WI38 (cell line): ENCODE data around the gene NXF1.

Source experiments
- H3K4me3 ChIP-seq: 2 replicates; pipeline ENCODE4 v1.5.1; 2011; ENCODE audit warnings: low read depth, mild to moderate bottlenecking, control low read depth, low read length
- TF ChIP-seq, protein P1 (sequence below): IDR thresholded peaks from 2 replicates; pipeline ENCODE4 v1.5.1; 2012; ENCODE audit warnings: low read depth, mild to moderate bottlenecking, control low read depth, low read length

Gene NXF1

DNA sequence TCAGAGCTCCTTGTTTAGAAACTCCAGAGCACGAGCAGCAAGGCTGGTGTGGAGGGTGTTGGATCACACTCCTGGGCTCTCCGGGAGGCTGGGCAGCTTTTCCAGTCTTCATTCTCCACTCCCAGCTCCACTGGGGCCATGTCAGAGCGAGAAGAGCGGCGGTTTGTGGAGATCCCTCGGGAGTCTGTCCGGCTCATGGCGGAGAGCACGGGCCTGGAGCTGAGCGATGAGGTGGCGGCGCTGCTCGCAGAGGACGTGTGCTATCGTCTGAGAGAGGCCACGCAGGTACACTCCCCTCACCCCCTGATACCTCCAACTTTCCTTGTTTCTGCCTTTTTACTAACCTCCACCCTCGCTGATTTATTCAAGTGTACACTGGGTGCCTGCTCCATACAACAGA is 29.6 kb downstream of the NXF1 start:
- TF ChIP-seq, protein P1, sequence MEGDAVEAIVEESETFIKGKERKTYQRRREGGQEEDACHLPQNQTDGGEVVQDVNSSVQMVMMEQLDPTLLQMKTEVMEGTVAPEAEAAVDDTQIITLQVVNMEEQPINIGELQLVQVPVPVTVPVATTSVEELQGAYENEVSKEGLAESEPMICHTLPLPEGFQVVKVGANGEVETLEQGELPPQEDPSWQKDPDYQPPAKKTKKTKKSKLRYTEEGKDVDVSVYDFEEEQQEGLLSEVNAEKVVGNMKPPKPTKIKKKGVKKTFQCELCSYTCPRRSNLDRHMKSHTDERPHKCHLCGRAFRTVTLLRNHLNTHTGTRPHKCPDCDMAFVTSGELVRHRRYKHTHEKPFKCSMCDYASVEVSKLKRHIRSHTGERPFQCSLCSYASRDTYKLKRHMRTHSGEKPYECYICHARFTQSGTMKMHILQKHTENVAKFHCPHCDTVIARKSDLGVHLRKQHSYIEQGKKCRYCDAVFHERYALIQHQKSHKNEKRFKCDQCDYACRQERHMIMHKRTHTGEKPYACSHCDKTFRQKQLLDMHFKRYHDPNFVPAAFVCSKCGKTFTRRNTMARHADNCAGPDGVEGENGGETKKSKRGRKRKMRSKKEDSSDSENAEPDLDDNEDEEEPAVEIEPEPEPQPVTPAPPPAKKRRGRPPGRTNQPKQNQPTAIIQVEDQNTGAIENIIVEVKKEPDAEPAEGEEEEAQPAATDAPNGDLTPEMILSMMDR = no peak

DNA sequence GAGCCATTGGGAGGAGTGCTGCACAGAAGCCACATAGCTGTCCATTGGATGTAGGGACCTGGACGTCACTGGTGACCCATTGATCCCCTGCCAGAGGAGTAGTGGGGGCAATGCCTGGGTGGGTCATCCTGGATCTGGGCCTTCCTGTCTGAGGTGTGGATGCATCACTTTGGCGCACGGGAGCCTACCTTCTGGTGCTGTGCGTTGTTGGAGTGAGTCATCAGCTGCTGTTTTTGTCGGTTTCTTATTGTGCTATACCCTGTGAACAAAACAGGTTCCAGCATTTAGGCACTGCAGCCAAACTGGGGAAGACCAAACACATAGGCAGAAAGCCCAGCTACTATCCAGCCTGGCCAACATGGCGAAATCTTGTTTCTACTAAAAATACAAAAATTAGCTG is 30.8 kb downstream of the NXF1 start:
- H3K4me3 ChIP-seq = no peak overlapping the region
- TF ChIP-seq, protein P1 = no peak

More for the DNA sequence above, 29.6 kb downstream of the NXF1 start:
- no peak overlapping the region for H3K4me3 ChIP-seq

DNA sequence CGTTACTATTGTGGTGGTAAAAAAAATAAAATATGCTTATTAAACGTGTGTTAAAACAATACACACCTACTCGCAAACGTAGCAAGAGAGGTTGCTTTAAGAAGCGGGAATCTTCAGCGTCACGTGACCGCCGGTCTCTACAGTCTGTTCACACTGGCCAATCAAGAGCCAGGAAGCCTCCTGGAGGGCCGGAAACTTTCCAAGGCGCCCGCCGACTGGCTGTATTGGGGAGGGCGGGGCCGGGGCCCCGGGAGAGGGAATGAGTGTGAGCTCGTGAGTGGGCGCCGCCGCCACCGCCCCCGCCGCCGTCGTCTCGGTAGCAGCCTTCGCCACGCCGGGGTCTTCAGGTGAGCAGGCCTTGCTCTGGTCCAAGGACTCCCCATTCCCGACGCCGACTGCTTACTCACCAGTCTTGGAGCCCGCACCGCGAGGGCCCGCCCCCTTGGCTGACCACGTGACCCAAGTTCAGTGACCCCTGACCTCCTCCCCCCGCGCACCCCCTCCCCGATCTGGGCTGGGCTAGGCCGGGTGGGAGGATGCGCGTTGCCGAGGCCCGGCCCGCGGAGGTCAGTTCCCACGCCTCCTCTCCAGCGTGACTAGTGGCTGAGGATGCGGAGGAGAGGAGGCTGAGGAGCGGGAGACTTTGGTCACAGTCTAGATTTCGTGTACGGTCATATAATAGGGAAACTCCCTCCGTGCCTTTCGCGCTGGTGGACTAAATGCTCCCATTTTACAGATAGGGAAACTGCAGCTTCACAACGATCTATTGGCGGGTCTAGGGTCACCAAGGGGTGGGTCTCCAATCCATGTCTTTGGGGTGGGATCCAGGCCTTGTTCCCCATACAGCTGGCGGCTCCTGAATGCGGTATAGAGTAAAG is 33.9 kb downstream of the NXF1 start, which contains the start of gene TAF6L:
Gene TAF6L, plus strand, starts transcription at position 253 of the 878 bp plus-strand sequence. CDS start 4,388 bp downstream, outside the sequence.
- TF ChIP-seq, protein P1 = no peak
- H3K4me3 ChIP-seq = peak within 1 kb of the TSS; percentile 67

DNA sequence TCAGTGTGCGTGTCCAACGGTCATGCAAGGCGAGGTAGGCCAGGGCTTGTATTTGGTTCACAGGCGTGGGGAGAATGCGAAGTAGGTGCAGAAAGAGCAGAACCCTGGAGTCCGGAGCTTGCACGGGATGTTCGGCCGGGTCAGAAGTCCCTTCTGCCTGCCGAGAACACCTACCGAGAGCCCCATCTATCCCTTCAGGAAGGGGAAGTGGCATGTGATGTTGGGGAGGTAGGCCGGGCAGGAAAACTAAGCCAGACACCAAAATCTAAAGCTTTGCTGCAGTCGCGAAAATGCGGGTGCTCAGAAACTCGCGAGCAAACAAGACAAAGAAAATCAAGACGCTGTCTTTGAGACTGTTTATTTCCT is 34.5 kb downstream of the NXF1 start:
- TF ChIP-seq, protein P1 = no peak
- peak overlapping the region; percentile 67 for H3K4me3 ChIP-seq

DNA sequence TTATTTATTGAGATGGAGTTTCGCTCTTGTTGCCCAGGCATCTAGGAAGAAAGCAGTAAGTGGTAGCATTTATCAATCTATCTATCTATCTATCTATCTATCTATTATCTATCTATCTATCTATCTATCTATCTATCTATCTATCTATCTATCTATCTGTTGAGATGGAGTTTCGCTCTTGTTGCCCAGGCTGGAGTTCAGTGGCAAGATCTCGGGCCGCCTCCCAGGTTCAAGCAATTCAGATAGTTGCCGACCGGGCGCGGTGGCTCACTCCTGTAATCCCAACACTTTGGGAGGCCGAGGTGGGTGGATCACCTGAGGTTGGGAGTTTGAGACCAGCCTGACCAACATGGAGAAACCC is 44.4 kb downstream of the NXF1 start:
- H3K4me3 ChIP-seq = peak overlapping the region; percentile 71

DNA sequence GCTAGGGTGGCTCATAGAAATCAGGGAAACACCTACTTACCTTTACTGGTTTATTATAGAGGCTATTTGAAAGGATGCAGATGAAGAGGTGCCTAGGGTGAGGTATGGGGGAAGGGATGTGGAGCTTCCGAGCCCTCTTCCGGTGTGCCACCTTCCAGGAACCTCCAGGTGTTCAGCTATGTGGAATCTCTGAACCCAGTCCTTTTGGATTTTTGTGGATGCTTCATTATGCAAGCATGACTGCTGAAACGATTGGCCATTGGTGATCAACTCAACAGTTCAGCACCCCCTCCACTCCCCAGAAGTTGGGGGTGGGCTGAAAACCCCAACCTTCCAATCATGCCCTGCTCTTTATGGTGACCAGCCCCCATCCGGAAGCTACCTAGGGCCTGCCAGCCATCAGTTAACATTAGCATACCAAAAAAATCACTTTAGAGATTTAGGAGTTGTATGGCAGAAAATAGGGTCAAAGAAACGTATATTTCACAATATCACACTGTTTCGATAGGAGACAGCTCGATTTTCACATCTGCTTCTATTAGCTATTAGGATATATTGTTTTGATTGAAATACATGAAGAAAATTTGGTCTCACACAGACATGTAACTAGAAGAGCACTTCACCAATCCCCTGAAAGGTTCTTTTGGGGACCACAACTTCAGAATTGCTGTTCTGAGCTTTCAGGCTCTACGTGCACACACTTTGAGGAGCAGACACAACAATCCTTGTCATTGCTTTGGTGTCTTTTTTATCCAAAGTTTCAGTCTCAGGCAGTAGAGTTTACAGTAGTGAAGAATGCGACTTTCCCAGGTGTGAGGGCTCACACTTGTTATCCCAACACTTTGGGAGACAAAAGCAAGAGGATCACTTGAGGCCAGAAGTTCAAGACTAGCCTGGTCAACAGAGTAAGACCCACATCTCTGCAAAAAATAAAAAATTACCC is 47.1 kb downstream of the NXF1 start:
- no peak overlapping the region for H3K4me3 ChIP-seq
- TF ChIP-seq, protein P1 = no peak

DNA sequence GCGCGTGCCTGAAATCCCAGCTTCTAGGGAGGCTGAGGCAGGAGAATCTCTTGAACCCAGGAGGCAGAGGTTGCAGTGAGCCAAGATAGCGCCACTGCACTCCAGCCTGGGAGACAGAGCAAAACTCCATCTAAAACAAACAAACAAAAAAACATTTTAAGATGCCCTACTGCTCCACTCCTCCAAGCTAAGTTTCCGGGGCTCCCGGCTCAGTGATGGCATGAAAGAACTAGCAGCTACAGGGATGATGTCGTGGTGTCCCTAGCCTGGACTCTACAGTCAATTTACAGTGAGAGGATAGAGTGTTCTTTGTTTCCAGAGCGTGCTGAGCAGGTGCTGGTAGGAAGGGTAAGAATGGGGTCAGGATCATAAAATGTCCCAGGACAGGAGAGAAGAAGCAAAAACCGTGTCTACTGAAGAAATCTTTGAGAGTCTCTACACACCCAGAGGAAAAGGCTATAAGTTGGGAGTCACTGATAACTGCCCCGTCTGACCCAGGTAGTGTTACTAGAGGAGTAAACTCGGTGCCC is 50.1 kb downstream of the NXF1 start:
- TF ChIP-seq, protein P1 = no peak
- H3K4me3 ChIP-seq = no peak overlapping the region
